NB4 (cell line): ENCODE measurements around the gene KRTAP19-8.

Source experiments
- CTCF ChIP-seq: IDR thresholded peaks from one replicate; pipeline ENCODE4 v1.5.1; 2012; ENCODE audit warnings: low read depth, low read length
- MAX ChIP-seq: IDR thresholded peaks from 2 replicates; pipeline ENCODE4 v1.6.1; 2011; ENCODE audit warnings: low read depth, low read length

GRCh38 chr21:31030367-31031106, 7.7 kb downstream of the KRTAP19-8 start:
- TF ChIP-seq CTCF (no peak), MAX (no peak)
